Suprapubic skin (tissue), 4 donors: ENCODE data around the gene POLR2L.

Experiments
- EP300 ChIP-seq: sonication (generic); formaldehyde crosslinking; IDR thresholded peaks from one replicate; pipeline ENCODE4 v1.6.1; 2017; ENCODE audit warnings: antibody characterized with exemption
- POLR2A ChIP-seq, 2 donors: fragments of 450-650 bp; IDR thresholded peaks; one replicate each; pipeline ENCODE4 v1.6.1; 2017; ENCODE audit warnings: antibody characterized with exemption in 2 of 2, mild to moderate bottlenecking in 2 of 2, moderate library complexity in 2 of 2
- POLR2AphosphoS5 ChIP-seq, 3 donors: sonication (generic); formaldehyde crosslinking; IDR thresholded peaks; one replicate each; pipeline ENCODE4 v1.6.1; 2017; ENCODE audit warnings: antibody characterized with exemption in 3 of 3
- TF ChIP-seq, protein P1 (sequence below), 2 donors: fragments of 200-600 bp in 1 of 2; fragments of 450-650 bp in 1 of 2; sonication (generic) in 1 of 2; IDR thresholded peaks; one replicate each; pipeline ENCODE4 v1.5.1; 2016 to 2019; ENCODE audit warnings: antibody characterized with exemption in 2 of 2, mild to moderate bottlenecking in 1 of 2, moderate library complexity in 1 of 2

DNA sequence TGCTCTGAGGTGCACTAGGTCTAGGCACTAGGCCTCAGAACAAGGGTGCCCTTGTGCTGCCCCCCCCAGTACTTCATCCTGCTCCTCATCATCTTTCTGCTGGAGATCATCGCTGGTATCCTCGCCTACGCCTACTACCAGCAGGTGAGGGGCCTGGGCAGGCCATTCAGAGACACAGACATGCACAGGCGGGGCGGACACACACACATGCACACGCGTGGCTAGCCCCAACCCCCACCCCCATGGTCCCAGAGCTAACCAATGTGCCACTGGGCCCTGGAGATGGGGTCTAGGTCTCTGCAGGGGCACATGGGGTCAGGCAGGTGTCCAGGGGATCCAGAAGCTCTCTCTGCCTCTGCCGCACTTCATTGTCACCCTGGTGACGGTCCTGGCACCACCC, 5.6 kb downstream of the POLR2L start:
- no peak for TF ChIP-seq POLR2A (IDR thresholded peaks at IDR 0.05)
- no peak for TF ChIP-seq POLR2AphosphoS5 (IDR thresholded peaks at IDR 0.05)
- no peak for TF ChIP-seq EP300
- TF ChIP-seq, protein P1, sequence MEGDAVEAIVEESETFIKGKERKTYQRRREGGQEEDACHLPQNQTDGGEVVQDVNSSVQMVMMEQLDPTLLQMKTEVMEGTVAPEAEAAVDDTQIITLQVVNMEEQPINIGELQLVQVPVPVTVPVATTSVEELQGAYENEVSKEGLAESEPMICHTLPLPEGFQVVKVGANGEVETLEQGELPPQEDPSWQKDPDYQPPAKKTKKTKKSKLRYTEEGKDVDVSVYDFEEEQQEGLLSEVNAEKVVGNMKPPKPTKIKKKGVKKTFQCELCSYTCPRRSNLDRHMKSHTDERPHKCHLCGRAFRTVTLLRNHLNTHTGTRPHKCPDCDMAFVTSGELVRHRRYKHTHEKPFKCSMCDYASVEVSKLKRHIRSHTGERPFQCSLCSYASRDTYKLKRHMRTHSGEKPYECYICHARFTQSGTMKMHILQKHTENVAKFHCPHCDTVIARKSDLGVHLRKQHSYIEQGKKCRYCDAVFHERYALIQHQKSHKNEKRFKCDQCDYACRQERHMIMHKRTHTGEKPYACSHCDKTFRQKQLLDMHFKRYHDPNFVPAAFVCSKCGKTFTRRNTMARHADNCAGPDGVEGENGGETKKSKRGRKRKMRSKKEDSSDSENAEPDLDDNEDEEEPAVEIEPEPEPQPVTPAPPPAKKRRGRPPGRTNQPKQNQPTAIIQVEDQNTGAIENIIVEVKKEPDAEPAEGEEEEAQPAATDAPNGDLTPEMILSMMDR (IDR thresholded peaks at IDR 0.05) = no peak
